Suppressor macrophage (primary cell): ENCODE measurements around the gene LDB2.

Experiments used
- DNase-seq, 4 experiments: peaks; one replicate each; pipeline ENCODE4 v3.0.0-alpha.2; 2020 to 2022

Gene LDB2

GRCh38 chr4:16884673-16885460 lies 13.6 kb downstream of the LDB2 start:
- no peak for DNase-seq

- DNase-seq: no peak
Observed at GRCh38 chr4:16883806-16884205, 14.6 kb downstream of the LDB2 start.

- no peak for DNase-seq
Observed at GRCh38 chr4:16881151-16881884, 17.1 kb downstream of the LDB2 start.

GRCh38 chr4:16875487-16875886 lies 23.0 kb downstream of the LDB2 start:
- DNase-seq: no peak

GRCh38 chr4:16869594-16870245 lies 28.7 kb downstream of the LDB2 start:
- DNase-seq: no peak

- DNase-seq: no peak
Observed at GRCh38 chr4:16868674-16869073, 29.8 kb downstream of the LDB2 start.

- DNase-seq: no peak
Observed at GRCh38 chr4:16867827-16868226, 30.6 kb downstream of the LDB2 start.

GRCh38 chr4:16866974-16867373 lies 31.5 kb downstream of the LDB2 start:
- DNase-seq: no peak

- DNase-seq: no peak
Observed at GRCh38 chr4:16865897-16866283, 32.6 kb downstream of the LDB2 start.

GRCh38 chr4:16865209-16865896 lies 33.1 kb downstream of the LDB2 start:
- no peak for DNase-seq

- no peak for DNase-seq
Observed at GRCh38 chr4:16864199-16864598, 34.2 kb downstream of the LDB2 start.

GRCh38 chr4:16862697-16863096 lies 35.7 kb downstream of the LDB2 start:
- no peak for DNase-seq

GRCh38 chr4:16860516-16860915 lies 37.9 kb downstream of the LDB2 start:
- no peak for DNase-seq

GRCh38 chr4:16859031-16859430 lies 39.4 kb downstream of the LDB2 start:
- no peak for DNase-seq

- no peak for DNase-seq
Observed at GRCh38 chr4:16858275-16858752, 40.1 kb downstream of the LDB2 start.

- DNase-seq: no peak
Observed at GRCh38 chr4:16857425-16857824, 41.0 kb downstream of the LDB2 start.

- no peak for DNase-seq
Observed at GRCh38 chr4:16853640-16854039, 44.8 kb downstream of the LDB2 start.

- no peak for DNase-seq
Observed at GRCh38 chr4:16852644-16853043, 45.8 kb downstream of the LDB2 start.

- DNase-seq: no peak
Observed at GRCh38 chr4:16852228-16852627, 46.2 kb downstream of the LDB2 start.

- no peak for DNase-seq
Observed at GRCh38 chr4:16846540-16847117, 51.8 kb downstream of the LDB2 start.

- DNase-seq: no peak
Observed at GRCh38 chr4:16844816-16845586, 53.4 kb downstream of the LDB2 start.
